HG03460 (cell line): ENCODE data around the gene MRPL20.
"Not testable (repeated sequence)": the region's sequence is repeated elsewhere in the genome, so short reads cannot be mapped to it uniquely, and the experiment has no call there.

ENCODE experiments used
- ATAC-seq: cut with Tn5 transposase; IDR thresholded peaks from one replicate; pipeline ENCODE4 v1.9.1; 2021; ENCODE audit not compliant: unreplicated experiment

The MRPL20 gene

GRCh38 chr1:1411626-1412025 is 4.5 kb upstream of the MRPL20 start:
- ATAC-seq, result no peak

GRCh38 chr1:1410238-1410637 is 3.1 kb upstream of the MRPL20 start:
- ATAC-seq, result not testable (repeated sequence)

DNA sequence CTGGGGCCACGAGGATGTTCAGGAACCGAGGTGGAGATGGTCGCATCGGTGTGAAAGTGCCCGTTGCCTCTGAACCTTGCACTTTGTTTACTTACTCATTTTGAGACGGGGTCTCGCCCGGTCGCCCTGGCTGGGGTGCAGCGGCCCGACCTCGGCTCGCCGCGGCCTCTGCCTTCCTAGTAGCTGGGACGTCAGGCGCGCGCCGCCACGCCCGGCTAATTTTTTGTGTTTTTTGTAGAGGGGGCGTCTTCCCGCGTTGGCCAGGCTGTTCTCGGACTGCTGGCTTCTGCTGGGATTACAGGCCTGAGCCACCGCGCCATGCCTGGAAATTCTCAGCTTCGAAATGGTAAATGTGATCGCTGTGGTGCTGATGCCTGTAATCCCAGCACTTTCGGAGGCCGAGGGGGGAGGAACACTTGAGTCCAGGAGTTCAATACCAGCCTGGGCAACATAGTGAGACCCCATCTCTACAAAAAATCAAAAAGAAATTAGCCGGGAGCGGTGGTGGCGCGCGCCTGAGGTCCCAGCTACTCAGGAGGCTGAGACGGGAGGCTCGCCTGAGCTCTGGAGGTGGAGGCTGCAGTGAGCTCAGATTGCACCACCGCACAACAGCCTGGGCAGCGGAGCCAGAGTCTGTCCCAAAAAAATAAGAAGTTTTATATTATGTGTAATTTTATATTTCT is 684 bp upstream of the MRPL20 start:
- ATAC-seq, result peak; percentile 14

GRCh38 chr1:1406101-1406820 is 832 bp downstream of the MRPL20 start:
- no peak for ATAC-seq

DNA sequence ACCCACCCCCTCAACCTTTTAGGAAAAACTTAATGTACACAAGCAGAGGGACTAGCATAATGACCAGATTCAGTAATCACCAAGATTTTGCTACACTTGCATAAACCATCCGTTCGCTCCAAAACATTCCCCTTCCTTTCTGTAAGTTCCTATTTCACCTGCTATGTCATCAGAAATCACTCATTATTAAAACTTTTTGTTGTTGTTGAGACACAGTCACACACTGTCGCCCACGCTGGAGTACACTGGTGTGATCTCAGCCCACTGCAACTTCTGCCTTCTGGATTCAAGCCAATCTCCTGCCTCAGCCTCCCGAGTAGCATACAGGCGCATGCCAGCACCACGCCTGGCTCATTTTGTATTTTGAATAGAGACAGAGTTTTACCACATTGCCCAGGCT is 3.4 kb downstream of the MRPL20 start:
- no peak for ATAC-seq

DNA sequence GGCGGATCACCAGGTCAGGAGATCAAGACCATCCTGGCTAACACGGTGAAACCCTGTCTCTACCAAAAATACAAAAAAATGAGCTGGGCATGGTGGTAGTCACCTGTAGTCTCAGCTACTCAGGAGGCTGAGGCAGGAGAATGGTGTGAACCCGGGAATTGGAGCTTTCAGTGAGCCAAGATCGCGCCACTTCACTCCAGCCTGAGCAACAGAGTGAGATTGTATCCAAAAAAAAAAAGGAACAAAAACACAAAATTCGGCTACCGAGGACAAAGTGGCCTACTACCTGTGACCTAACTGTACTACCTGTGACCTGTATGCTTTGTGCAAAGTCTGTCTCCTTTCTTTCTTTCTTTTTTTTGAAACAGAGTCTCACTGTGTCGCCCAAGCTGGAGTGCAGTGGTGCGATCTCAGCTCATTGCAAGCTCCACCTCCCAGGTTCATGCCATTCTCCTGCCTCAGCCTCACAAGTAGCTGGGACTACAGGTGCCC is 4.1 kb downstream of the MRPL20 start:
- not testable (repeated sequence) for ATAC-seq

GRCh38 chr1:1402072-1402900 is 4.8 kb downstream of the MRPL20 start:
- ATAC-seq, result no peak

GRCh38 chr1:1401457-1402010 is 5.6 kb downstream of the MRPL20 start:
- ATAC-seq, result no peak

DNA sequence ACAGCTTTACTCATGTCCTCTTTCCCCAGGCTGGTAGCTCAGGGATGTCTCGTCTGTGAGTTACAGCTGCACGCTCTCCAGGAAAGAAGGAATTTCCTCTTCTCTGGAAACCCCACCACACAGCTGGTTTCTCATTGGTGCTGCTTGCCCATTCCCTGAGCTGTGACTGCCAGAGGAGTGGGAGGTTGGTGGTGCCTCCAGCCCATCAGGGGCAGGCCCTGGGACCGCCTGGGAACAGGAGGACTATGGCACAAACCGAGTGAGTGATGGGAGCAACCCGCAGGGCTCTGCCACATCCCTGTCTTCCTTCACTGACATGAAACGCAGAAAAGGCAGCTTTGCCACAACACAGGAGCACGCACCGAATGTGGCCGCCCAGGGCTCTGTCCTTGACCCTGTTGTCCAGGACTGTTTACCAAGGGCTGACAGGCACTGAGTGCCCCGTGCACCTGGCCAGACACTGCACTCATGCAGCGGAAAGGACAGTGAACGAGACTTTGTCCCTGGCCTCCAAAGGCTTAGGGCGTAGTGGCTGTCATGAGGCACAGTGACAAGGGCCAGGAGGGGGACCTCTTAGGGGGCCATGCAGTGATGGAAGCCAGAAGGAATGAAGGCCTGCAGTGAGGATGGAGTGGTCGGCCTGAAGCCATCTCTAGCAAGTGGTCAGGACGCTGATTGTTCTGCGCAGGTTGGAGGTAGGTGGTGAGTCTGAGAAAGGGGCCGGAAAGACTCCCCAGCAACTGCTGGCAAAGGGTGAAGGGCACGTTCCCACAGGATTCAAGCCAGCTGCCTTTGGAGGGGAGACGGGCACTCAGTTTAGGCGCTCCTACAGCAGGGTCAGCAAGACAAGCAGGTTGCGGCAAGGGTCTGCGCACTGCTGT is 6.3 kb downstream of the MRPL20 start:
- no peak for ATAC-seq

DNA sequence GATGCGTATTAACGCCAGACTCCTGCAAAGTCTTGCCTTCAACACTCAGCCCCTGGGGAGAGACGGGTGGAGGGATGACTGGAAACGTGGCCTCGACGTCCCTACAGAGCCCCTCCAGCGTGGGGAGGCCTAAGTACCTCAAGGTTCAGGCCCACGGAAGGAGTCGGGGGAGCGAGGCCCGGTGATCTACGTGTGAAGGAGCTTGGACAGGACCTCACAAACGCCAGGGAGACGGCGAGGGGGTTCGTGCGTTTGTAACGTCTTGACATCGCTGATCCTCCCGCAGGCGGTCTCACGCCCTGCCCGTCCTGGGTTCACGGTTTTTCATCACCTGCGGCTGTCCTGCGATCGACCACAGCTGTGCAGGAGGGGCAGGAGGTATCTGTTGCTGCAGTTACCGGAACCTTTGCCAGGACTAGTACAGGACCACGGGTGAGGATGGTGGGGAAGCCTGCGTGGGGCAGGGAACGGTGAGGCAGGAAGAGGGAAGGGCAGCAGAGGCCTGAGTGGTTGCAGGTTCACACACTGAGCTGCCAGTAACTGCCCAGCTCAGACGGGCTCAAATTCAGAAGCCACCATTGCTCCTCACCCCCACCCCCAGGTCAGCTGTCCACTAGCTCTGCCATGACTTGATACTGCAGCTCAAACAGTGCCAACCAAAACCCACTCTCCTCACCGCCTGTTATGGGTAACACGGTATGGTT is 7.1 kb downstream of the MRPL20 start:
- ATAC-seq, result no peak

DNA sequence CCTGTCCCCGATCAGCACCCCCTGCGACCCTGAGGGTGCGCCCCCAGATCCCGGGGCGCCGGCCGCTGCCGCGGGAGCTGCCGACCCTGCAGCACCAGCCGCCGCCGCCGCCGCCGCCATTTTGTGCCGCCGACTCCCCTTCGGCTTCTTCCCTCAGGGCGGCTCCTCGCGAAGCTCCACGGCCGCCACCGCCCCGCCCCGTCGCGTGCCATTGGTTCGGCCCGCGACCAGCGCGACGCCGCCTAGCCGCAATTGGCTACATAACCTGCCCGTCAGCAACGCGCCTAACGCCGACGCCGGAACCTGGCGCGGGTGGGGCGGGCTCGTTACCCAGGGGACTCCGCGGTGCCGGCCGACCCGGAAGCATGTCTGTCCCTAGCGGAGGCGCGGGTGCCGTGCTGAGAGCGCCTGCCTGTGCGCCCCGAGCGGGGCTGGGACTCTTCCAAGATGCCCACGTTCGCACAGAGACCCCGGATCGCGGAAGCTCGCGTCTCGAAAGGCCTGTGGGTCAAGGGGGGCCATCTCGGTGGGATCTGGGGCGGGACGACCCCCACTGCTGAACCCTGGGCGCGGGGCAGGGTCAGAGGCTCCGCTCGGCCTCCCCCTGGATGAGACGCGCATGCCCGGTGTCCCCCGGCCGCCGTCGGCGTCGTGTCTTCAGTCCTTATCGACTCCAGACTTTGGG is 7.8 kb downstream of the MRPL20 start, which contains the start of gene CCNL2:
Gene CCNL2, minus strand, starts transcription at position 149 of the 685 bp plus-strand sequence. Its CDS starts 29 bp downstream, at position 120.
- ATAC-seq, result peak; percentile 93

- ATAC-seq, result peak; percentile 5
Measured at GRCh38 chr1:1398677-1399186, 8.4 kb downstream of the MRPL20 start.

DNA sequence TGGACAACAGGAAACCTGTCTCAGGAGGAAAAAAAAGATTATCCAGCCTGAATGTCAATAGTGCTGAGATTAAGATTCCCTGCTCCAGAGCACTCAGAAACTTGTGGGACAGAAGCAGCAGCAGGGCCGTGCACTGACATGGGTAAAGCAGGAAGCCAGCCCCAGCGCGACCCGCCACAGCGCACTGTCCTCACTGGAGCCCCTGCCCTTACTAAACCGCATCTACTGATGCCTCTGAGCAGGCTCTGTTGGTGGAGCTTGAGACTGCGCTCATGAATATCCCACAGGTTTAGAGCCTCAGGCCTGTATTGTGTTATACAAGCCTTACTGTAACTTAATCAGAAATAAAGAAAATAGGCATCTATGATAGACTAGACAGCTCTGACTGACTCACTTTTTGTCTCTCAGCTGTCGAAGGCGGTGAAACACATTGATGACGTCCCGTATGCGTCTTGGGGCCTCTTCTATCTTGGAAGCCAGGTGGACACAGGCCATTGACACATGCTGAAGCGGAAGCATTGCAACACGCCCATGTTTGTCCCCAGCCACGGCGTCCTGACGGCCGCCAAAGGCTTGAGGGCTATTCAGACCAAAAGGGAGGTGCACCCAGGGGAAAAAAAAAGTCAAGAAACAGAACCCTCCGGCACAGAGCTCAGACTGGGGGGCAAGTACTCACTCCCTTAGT is 9.1 kb downstream of the MRPL20 start:
- ATAC-seq, result no peak

DNA sequence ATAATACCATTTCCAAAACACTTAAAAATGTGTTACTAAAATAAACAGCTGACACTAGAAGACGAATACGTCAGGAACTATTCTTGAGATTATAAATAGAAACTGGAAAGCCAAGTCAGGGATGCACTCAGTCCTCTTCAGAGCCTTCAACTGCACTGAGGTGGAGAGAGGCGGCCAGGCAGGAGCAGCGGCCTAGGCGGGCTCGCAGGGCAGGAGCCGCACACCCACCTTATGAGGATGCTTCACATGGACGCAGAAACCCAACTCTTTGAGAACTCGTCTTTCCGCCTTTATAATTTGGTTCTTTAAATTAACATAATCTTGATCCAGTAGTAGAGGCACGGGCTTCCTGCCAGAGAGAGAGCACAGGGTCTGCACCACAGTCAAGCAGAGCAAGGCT is 11.9 kb downstream of the MRPL20 start:
- ATAC-seq, result no peak

- ATAC-seq, result no peak
Measured at GRCh38 chr1:1394116-1394515, 13.0 kb downstream of the MRPL20 start.

- ATAC-seq, result no peak
Measured at GRCh38 chr1:1393428-1393827, 13.7 kb downstream of the MRPL20 start.

- ATAC-seq, result no peak
Measured at GRCh38 chr1:1393014-1393413, 14.1 kb downstream of the MRPL20 start.

DNA sequence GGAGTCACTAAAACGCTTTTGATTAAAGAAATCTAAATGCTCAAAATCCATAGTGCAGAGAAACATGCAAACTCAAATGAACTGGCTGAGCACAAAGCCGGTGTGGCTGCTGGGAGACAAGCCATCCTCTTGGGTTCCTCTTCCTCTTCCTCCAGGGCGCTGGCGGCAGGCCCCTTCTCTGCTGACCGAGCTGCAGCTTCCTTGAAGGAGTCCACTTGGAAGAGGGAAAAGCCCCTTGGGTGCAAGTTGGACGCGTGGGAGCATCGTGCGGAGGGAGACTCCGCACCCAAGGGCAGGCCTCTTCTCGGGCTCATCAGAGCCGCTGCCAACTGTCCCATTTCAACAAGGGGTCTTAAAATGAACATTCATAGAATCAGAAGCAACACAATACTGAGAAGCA is 15.9 kb downstream of the MRPL20 start:
- ATAC-seq, result no peak
